ENCODE results near the gene L3MBTL4.

DNA sequence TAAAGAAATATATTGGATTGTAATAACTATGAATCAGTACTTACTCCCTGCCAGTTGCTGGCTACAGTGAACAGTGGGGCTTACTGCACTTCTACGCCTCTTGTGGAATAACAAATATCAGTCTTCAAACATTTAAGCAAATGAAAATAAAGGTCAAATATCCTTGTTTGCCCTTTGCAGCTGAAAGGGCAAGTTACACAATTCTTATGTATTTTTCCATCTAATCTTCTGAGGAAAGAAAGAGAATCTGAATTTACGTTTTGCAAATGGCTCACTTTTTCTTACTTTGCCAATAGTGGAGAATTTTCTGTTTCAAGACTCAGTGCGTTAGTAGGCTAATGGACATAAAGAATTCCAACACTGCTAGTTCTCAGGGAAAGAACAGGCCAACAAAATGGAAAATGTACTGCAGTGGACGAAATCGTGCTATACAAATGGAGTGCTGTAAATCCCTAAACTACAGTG is 362.2 kb downstream of the L3MBTL4 start:
- TF ChIP-seq, protein P1, sequence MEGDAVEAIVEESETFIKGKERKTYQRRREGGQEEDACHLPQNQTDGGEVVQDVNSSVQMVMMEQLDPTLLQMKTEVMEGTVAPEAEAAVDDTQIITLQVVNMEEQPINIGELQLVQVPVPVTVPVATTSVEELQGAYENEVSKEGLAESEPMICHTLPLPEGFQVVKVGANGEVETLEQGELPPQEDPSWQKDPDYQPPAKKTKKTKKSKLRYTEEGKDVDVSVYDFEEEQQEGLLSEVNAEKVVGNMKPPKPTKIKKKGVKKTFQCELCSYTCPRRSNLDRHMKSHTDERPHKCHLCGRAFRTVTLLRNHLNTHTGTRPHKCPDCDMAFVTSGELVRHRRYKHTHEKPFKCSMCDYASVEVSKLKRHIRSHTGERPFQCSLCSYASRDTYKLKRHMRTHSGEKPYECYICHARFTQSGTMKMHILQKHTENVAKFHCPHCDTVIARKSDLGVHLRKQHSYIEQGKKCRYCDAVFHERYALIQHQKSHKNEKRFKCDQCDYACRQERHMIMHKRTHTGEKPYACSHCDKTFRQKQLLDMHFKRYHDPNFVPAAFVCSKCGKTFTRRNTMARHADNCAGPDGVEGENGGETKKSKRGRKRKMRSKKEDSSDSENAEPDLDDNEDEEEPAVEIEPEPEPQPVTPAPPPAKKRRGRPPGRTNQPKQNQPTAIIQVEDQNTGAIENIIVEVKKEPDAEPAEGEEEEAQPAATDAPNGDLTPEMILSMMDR (IDR thresholded peaks at IDR 0.05), result no peak
- TF ChIP-seq POLR2A (IDR thresholded peaks at IDR 0.05), result no peak

All from esophagus squamous epithelium (tissue), 4 donors.